Testis (tissue), 2 donors: ENCODE measurements around the gene KCNQ1OT1.

Experiments used
- POLR2A ChIP-seq: fragments of 450-650 bp; IDR thresholded peaks from one replicate; pipeline ENCODE4 v1.6.1; 2017; ENCODE audit warnings: antibody characterized with exemption, mild to moderate bottlenecking, moderate library complexity
- TF ChIP-seq, protein P1 (sequence below), 3 experiments: fragments of 450-650 bp in 2 of 3; fragments of 200-600 bp in 1 of 3; sonication (generic) in 1 of 3; IDR thresholded peaks; one replicate each; pipeline ENCODE4 v1.5.1; 2016 to 2019; ENCODE audit warnings: antibody characterized with exemption in 3 of 3, mild to moderate bottlenecking in 2 of 3, moderate library complexity in 1 of 3

DNA sequence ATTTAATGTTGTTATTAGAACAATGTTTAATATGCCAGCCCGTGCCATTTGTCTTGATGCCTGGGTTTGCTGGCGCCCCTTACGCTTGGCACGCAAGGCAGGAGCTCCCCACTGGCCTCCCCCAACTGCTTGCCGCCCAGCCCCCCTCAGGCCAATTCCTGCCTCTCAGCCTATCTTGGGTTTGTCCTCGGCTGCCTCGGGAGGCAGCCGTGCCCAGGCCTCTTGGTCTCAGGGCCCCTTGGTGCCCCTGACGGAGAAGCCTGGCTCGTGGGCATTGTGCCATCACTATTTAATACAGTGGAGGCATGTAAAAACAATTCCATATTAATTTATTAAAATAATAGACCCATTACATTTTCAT lies 119.8 kb downstream of the KCNQ1OT1 start:
- TF ChIP-seq, protein P1, sequence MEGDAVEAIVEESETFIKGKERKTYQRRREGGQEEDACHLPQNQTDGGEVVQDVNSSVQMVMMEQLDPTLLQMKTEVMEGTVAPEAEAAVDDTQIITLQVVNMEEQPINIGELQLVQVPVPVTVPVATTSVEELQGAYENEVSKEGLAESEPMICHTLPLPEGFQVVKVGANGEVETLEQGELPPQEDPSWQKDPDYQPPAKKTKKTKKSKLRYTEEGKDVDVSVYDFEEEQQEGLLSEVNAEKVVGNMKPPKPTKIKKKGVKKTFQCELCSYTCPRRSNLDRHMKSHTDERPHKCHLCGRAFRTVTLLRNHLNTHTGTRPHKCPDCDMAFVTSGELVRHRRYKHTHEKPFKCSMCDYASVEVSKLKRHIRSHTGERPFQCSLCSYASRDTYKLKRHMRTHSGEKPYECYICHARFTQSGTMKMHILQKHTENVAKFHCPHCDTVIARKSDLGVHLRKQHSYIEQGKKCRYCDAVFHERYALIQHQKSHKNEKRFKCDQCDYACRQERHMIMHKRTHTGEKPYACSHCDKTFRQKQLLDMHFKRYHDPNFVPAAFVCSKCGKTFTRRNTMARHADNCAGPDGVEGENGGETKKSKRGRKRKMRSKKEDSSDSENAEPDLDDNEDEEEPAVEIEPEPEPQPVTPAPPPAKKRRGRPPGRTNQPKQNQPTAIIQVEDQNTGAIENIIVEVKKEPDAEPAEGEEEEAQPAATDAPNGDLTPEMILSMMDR (IDR thresholded peaks at IDR 0.05): no peak
- no peak for TF ChIP-seq POLR2A
